T-helper 22 cell (primary cell): ENCODE results near the gene RIPOR1.

Experiments
- DNase-seq: peaks from one replicate; pipeline ENCODE4 v3.0.0-alpha.2; 2020; ENCODE audit warnings: low read depth

RIPOR1 gene

GRCh38 chr16:67539691-67540635 is 11.3 kb downstream of the RIPOR1 start:
- no peak for DNase-seq

- no peak for DNase-seq
Measured at GRCh38 chr16:67540756-67541155, 12.1 kb downstream of the RIPOR1 start.

GRCh38 chr16:67541391-67542263 is 13.0 kb downstream of the RIPOR1 start:
- no peak for DNase-seq

GRCh38 chr16:67542464-67542863 is 13.8 kb downstream of the RIPOR1 start:
- DNase-seq, result peak; percentile 76

GRCh38 chr16:67543036-67543435 is 14.4 kb downstream of the RIPOR1 start:
- DNase-seq, result no peak

- no peak for DNase-seq
Measured at GRCh38 chr16:67543582-67543981, 15.0 kb downstream of the RIPOR1 start.

- DNase-seq, result no peak
Measured at GRCh38 chr16:67544329-67544841, 15.8 kb downstream of the RIPOR1 start.

- no peak for DNase-seq
Measured at GRCh38 chr16:67544844-67545664, 16.4 kb downstream of the RIPOR1 start.

GRCh38 chr16:67545665-67546024 is 17.0 kb downstream of the RIPOR1 start:
- no peak for DNase-seq

GRCh38 chr16:67546091-67546501 is 17.5 kb downstream of the RIPOR1 start:
- no peak for DNase-seq

GRCh38 chr16:67546761-67547422 is 18.3 kb downstream of the RIPOR1 start:
- DNase-seq, result peak; percentile 47

- peak; percentile 47 for DNase-seq
Measured at GRCh38 chr16:67547423-67548264, 19.0 kb downstream of the RIPOR1 start.

- DNase-seq, result no peak
Measured at GRCh38 chr16:67548265-67549126, 19.9 kb downstream of the RIPOR1 start.

- DNase-seq, result no peak
Measured at GRCh38 chr16:67549240-67549639, 20.6 kb downstream of the RIPOR1 start.

- no peak for DNase-seq
Measured at GRCh38 chr16:67549936-67550335, 21.3 kb downstream of the RIPOR1 start.

GRCh38 chr16:67551091-67551490 is 22.5 kb downstream of the RIPOR1 start:
- DNase-seq, result no peak

GRCh38 chr16:67551972-67552371 is 23.3 kb downstream of the RIPOR1 start:
- DNase-seq, result no peak

GRCh38 chr16:67552476-67552875 is 23.8 kb downstream of the RIPOR1 start:
- DNase-seq, result no peak

- DNase-seq, result no peak
Measured at GRCh38 chr16:67555795-67556212, 27.2 kb downstream of the RIPOR1 start.
